Skin of body (tissue), 2 donors: ENCODE measurements around the gene DDX59. TPM values are rescaled to one million over a fixed set of nuclear protein-coding genes. Genes with fewer than 3 reads are reported as not detected.

ENCODE experiments used
- DNase-seq: peaks from one replicate; lab custom pipeline; 2025; lab: John Stamatoyannopoulos, UW
- total RNA-seq: library from RNA; depleted of rRNA; stranded (reverse); fragments of >200 nt; gene quantifications from one replicate; pipeline ENCODE4 v1.2.3, GENCODE V29; 2014

Gene DDX59
- total RNA-seq, 1 donor from 2014 or later: 24.5 TPM

GRCh38 chr1:200671235-200671786 is 1.6 kb upstream of the DDX59 start:
- no peak for DNase-seq

GRCh38 chr1:200670242-200671118 is 773 bp upstream of the DDX59 start:
- peak; percentile 85 for DNase-seq

GRCh38 chr1:200668514-200669313 is 993 bp downstream of the DDX59 start:
- no peak for DNase-seq

GRCh38 chr1:200666309-200666708 is 3.4 kb downstream of the DDX59 start:
- DNase-seq: no peak

- DNase-seq: peak; percentile 23
These were observed 3.8 kb downstream of the DDX59 start for GRCh38 chr1:200665861-200666260.

- DNase-seq: no peak
These were observed 9.0 kb downstream of the DDX59 start for GRCh38 chr1:200660719-200661118.

- DNase-seq: no peak
These were observed 10.4 kb downstream of the DDX59 start for GRCh38 chr1:200659269-200659668.

- no peak for DNase-seq
These were observed 11.5 kb downstream of the DDX59 start for GRCh38 chr1:200658037-200658818.

- DNase-seq: no peak
These were observed 15.0 kb downstream of the DDX59 start for GRCh38 chr1:200654660-200655059.

- DNase-seq: no peak
These were observed 16.7 kb downstream of the DDX59 start for GRCh38 chr1:200653022-200653462.

GRCh38 chr1:200652378-200652777 is 17.3 kb downstream of the DDX59 start:
- no peak for DNase-seq

GRCh38 chr1:200646515-200646914 is 23.2 kb downstream of the DDX59 start:
- no peak for DNase-seq

GRCh38 chr1:200644021-200644420 is 25.7 kb downstream of the DDX59 start:
- no peak for DNase-seq

GRCh38 chr1:200642481-200642880 is 27.2 kb downstream of the DDX59 start:
- no peak for DNase-seq

- no peak for DNase-seq
These were observed 28.7 kb downstream of the DDX59 start for GRCh38 chr1:200640963-200641401.

GRCh38 chr1:200640373-200640962 is 29.2 kb downstream of the DDX59 start:
- DNase-seq: no peak

- no peak for DNase-seq
These were observed 31.6 kb downstream of the DDX59 start for GRCh38 chr1:200638073-200638472.

- DNase-seq: no peak
These were observed 33.0 kb downstream of the DDX59 start for GRCh38 chr1:200636681-200637080.

- no peak for DNase-seq
These were observed 35.2 kb downstream of the DDX59 start for GRCh38 chr1:200634261-200635122.

GRCh38 chr1:200631375-200631774 is 38.3 kb downstream of the DDX59 start:
- DNase-seq: no peak
